ENCODE data around the gene NAA80. TPM values are rescaled to one million over a fixed set of nuclear protein-coding genes. Genes with fewer than 3 reads are reported as not detected.

Gene NAA80
- total and polyA plus RNA-seq, 4 donors, result 4.8 to 16.6 (median 12.1) TPM

- Histone ChIP-seq H3K27ac (ENCODE audit: low read depth in 1 of 2, low read length in 1 of 2) (peak within 1 kb of the TSS; percentile 89 to 94), H3K4me3 (peak within 1 kb of the TSS; percentile 89), H3K4me1 (ENCODE audit: control insufficient read depth in 5 of 5, insufficient read depth in 5 of 5, low read length in 5 of 5) (peaks cover 0 to 58% (median 20%) of the 10 kb centered on the region in 5 donors), H3K9ac (ENCODE audit: insufficient read depth in 1 of 2, low read length in 2 of 2) (peak within 1 kb of the TSS; percentile 51 to 81), H3K36me3 (ENCODE audit: control insufficient read depth in 4 of 4, insufficient read depth in 4 of 4, low read length in 4 of 4) (peaks cover 0 to 29% (median 13%) of the 10 kb centered on the region in 4 donors), H3K27me3 (ENCODE audit: control insufficient read depth in 3 of 3, insufficient read depth in 3 of 3, low read length in 2 of 3) (no peaks in the 10 kb centered on the region), H3K9me3 (ENCODE audit: control insufficient read depth in 4 of 4, insufficient read depth in 3 of 4, low read length in 3 of 4) (no peaks in the 10 kb centered on the region)
- ATAC-seq (ENCODE audit: insufficient read depth, low FRiP score) (no peak), DNase-seq (peak; percentile 49 to 76 (median 52))
- WGBS, 2 donors, result 34 to 50% methylated on average over 27 to 31 of the region's 31 CpGs
- TF ChIP-seq, protein P1, sequence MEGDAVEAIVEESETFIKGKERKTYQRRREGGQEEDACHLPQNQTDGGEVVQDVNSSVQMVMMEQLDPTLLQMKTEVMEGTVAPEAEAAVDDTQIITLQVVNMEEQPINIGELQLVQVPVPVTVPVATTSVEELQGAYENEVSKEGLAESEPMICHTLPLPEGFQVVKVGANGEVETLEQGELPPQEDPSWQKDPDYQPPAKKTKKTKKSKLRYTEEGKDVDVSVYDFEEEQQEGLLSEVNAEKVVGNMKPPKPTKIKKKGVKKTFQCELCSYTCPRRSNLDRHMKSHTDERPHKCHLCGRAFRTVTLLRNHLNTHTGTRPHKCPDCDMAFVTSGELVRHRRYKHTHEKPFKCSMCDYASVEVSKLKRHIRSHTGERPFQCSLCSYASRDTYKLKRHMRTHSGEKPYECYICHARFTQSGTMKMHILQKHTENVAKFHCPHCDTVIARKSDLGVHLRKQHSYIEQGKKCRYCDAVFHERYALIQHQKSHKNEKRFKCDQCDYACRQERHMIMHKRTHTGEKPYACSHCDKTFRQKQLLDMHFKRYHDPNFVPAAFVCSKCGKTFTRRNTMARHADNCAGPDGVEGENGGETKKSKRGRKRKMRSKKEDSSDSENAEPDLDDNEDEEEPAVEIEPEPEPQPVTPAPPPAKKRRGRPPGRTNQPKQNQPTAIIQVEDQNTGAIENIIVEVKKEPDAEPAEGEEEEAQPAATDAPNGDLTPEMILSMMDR (IDR thresholded peaks at IDR 0.05; ENCODE audit: control extremely low read depth, extremely low read depth), result no peak
Measured at GRCh38 chr3:50322386-50323091, 23.3 kb upstream of the NAA80 start, which contains the start of gene HYAL2. HYAL2 (minus strand) TSS chr3:50322745; CDS start chr3:50320489, 2,256 bp downstream.

GRCh38 chr3:50322115-50322385 is 22.8 kb upstream of the NAA80 start:
- WGBS, 2 donors, result 17 to 27% methylated on average over 14 of the region's 14 CpGs
- TF ChIP-seq, protein P1 (IDR thresholded peaks at IDR 0.05; ENCODE audit: control extremely low read depth, extremely low read depth), result no peak
- peak overlapping the region; percentile 61 for H3K4me3 ChIP-seq
- peak overlapping the region; percentile 78 to 94 for H3K27ac ChIP-seq (ENCODE audit: low read depth in 1 of 2, low read length in 1 of 2)
- no peak for DNase-seq
- H3K9me3 ChIP-seq (ENCODE audit: control insufficient read depth in 4 of 4, insufficient read depth in 3 of 4, low read length in 3 of 4), result no peaks in the 10 kb centered on the region
- H3K27me3 ChIP-seq (ENCODE audit: control insufficient read depth in 3 of 3, insufficient read depth in 3 of 3, low read length in 2 of 3), result no peaks in the 10 kb centered on the region
- H3K4me1 ChIP-seq (ENCODE audit: control insufficient read depth in 5 of 5, insufficient read depth in 5 of 5, low read length in 5 of 5), result peaks cover 0 to 53% (median 15%) of the 10 kb centered on the region in 5 donors
- H3K36me3 ChIP-seq (ENCODE audit: control insufficient read depth in 4 of 4, insufficient read depth in 4 of 4, low read length in 4 of 4), result peaks cover 0 to 29% (median 15%) of the 10 kb centered on the region in 4 donors
- no peak for ATAC-seq (ENCODE audit: insufficient read depth, low FRiP score)
- H3K9ac ChIP-seq (ENCODE audit: insufficient read depth in 1 of 2, low read length in 2 of 2), result no peak overlapping the region

GRCh38 chr3:50321336-50322114 is 22.3 kb upstream of the NAA80 start:
- peak; percentile 71 for ATAC-seq (ENCODE audit: insufficient read depth, low FRiP score)
- peaks cover 0 to 52% (median 13%) of the 10 kb centered on the region in 5 donors for H3K4me1 ChIP-seq (ENCODE audit: control insufficient read depth in 5 of 5, insufficient read depth in 5 of 5, low read length in 5 of 5)
- H3K4me3 ChIP-seq, result peak overlapping the region; percentile 89
- peak overlapping the region; percentile 51 to 81 for H3K9ac ChIP-seq (ENCODE audit: insufficient read depth in 1 of 2, low read length in 2 of 2)
- DNase-seq, result peak; percentile 94 to 95 (median 94)
- TF ChIP-seq, protein P1 (IDR thresholded peaks at IDR 0.05; ENCODE audit: control extremely low read depth, extremely low read depth), result no peak
- no peaks in the 10 kb centered on the region for H3K27me3 ChIP-seq (ENCODE audit: control insufficient read depth in 3 of 3, insufficient read depth in 3 of 3, low read length in 2 of 3)
- 0 to 1% methylated on average over 55 to 59 of the region's 59 CpGs for WGBS, 2 donors
- H3K9me3 ChIP-seq (ENCODE audit: control insufficient read depth in 4 of 4, insufficient read depth in 3 of 4, low read length in 3 of 4), result no peaks in the 10 kb centered on the region
- peaks cover 0 to 29% (median 13%) of the 10 kb centered on the region in 4 donors for H3K36me3 ChIP-seq (ENCODE audit: control insufficient read depth in 4 of 4, insufficient read depth in 4 of 4, low read length in 4 of 4)
- peak overlapping the region; percentile 89 to 94 for H3K27ac ChIP-seq (ENCODE audit: low read depth in 1 of 2, low read length in 1 of 2)
